Measurements from ENCODE around the gene GGT7.
"Not testable (repeated sequence)": the region's sequence is repeated elsewhere in the genome, so short reads cannot be mapped to it uniquely, and the experiment has no call there.

DNA sequence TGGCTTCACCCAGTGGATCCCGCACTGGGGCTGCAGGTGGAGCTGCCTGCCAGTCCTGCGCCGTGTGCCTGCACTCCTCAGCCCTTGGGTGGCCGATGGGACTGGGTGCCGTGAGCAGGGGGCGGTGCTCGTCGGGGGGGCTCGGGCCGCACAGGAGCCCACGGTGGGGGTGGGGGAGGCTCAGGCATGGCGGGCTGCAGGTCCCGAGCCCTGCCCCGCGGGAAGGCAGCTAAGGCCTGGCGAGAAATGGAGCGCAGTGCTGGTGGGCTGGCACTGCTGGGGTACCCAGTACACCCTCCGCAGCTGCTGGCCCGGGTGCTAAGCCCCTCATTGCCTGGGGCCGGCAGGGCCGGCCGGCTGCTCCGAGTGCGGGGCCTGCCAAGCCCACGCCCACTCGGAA is 26.1 kb upstream of the GGT7 start:
- not testable (repeated sequence) for TF ChIP-seq ZNF416 (tag by site-specific recombination; IDR thresholded peaks at IDR 0.05); TCF7L2 (IDR thresholded peaks at IDR 0.05; ENCODE audit: borderline replicate concordance, low read depth, low read length); ZNF311 (tag by site-specific recombination; IDR thresholded peaks at IDR 0.05; ENCODE audit: borderline replicate concordance); ZNF792 (tag by site-specific recombination; IDR thresholded peaks at IDR 0.05); ZNF350 (tag by site-specific recombination; IDR thresholded peaks at IDR 0.05)
- TF ChIP-seq, protein P1, sequence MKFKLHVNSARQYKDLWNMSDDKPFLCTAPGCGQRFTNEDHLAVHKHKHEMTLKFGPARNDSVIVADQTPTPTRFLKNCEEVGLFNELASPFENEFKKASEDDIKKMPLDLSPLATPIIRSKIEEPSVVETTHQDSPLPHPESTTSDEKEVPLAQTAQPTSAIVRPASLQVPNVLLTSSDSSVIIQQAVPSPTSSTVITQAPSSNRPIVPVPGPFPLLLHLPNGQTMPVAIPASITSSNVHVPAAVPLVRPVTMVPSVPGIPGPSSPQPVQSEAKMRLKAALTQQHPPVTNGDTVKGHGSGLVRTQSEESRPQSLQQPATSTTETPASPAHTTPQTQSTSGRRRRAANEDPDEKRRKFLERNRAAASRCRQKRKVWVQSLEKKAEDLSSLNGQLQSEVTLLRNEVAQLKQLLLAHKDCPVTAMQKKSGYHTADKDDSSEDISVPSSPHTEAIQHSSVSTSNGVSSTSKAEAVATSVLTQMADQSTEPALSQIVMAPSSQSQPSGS (tag by site-specific recombination; IDR thresholded peaks at IDR 0.05; ENCODE audit: low read depth) = not testable (repeated sequence)

Data from HEK293 (cell line).